DMS114 treated with DMSO at 0.1 percent for 48 hours (cell line): Measurements from ENCODE around the gene GMPPB.

Source experiments
- DNase-seq: peaks from one replicate; lab custom pipeline; 2025; ENCODE audit not compliant: unreplicated experiment; lab: John Stamatoyannopoulos, UW

GMPPB gene

GRCh38 chr3:49673121-49673714 is 50.5 kb downstream of the GMPPB start:
- DNase-seq = no peak

GRCh38 chr3:49671291-49672288 is 52.2 kb downstream of the GMPPB start:
- no peak for DNase-seq

- no peak for DNase-seq
These were observed 52.8 kb downstream of the GMPPB start for GRCh38 chr3:49670940-49671290.
